ENCODE data around the gene ARHGAP18.
"Not testable (repeated sequence)": the region's sequence is repeated elsewhere in the genome, so short reads cannot be mapped to it uniquely, and the experiment has no call there.

The ARHGAP18 gene

DNA sequence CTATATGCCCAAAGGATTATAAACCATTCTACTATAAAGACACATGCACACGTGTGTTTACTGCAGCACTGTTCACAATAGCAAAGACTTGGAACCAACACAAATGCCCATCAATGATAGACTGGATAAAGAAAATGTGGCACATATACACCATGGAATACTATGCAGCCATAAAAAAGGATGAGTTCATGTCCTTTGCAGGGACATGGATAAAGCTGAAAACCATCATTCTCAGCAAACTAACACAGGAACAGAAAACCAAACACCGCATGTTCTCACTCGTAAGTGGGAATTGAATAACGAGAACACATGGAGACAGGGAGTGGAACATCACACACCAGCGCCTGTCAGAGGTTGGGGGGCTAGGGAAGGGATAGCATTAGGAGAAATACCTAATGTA is 135.4 kb downstream of the ARHGAP18 start:
- DNase-seq, result not testable (repeated sequence)

DNA sequence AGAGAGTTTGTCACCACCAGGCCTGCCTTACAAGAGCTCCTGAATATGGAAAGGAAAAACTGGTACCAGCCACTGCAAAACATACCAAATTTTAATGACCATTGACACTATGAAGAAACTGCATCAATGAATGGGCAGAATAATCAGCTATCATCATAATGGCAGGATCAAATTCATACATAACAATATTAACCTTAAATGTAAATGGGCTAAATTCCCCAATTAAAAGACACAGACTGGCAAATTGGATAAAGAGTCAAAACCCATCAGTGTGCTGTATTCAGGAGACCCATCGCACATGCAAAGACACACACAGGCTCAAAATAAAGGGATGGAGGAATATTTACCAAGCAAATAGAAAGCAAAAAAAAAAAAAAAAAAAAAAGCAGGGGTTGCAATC is 139.0 kb downstream of the ARHGAP18 start:
- DNase-seq, result not testable (repeated sequence)

DNA sequence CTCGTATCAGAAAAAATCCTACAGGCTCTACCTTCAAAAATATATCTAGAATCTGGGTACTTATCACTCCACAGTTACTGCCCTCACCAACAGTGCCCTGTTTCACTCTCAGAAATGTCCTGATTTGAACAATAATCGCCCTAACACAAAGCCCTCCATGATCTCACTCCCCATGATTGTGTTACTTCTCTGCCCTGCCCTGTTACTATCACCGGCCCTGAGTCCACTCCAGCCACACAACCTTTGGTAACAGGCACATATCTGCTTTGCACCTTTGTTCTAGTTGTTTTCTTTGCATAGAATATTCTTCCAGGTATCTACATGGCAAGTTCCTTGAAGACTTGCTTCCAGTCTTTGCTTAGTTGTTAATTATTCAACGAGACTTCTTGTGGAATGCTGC is 142.0 kb downstream of the ARHGAP18 start:
- no peak for DNase-seq

- DNase-seq, result no peak
Measured at GRCh38 chr6:129567374-129567773, 142.6 kb downstream of the ARHGAP18 start.

GRCh38 chr6:129565811-129566210 is 144.2 kb downstream of the ARHGAP18 start:
- no peak for DNase-seq

DNA sequence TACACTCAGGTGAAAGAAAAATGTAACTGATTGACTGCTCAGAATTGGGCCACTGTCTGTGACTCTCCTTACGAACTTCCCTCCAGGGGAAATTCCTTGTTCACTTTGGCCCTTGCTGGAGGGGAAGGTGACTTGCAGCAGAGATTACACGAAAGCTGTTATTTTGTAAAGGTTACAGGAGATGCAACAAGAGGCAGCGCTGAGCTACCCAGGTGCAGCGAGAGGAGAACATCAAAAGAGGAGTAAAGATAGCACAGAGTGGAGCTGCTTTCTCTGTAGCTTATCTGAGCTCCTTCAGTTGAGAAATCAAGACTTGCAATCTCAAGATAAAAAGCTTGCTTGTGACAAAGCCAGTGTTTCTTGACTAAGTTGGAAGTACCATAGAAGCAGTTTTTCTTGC is 144.6 kb downstream of the ARHGAP18 start:
- no peak for DNase-seq

DNA sequence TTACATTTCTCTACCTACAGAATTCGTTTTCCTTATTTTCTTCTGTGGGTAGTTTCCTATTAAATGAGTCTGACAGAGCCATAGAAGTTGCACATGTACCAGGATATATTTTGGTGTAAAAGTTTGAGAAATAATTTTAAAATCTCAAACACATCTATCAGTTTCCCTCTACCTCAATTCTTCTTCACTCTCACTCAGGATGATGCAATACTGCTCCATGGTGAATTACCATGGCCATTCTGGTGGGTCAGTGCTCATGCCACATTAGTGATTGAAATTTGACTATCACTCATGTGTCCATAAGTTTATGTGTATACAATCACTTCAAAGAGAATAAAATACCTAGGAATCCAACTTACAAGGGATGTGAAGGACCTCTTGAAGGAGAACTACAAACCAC is 151.7 kb downstream of the ARHGAP18 start:
- no peak for DNase-seq

DNA sequence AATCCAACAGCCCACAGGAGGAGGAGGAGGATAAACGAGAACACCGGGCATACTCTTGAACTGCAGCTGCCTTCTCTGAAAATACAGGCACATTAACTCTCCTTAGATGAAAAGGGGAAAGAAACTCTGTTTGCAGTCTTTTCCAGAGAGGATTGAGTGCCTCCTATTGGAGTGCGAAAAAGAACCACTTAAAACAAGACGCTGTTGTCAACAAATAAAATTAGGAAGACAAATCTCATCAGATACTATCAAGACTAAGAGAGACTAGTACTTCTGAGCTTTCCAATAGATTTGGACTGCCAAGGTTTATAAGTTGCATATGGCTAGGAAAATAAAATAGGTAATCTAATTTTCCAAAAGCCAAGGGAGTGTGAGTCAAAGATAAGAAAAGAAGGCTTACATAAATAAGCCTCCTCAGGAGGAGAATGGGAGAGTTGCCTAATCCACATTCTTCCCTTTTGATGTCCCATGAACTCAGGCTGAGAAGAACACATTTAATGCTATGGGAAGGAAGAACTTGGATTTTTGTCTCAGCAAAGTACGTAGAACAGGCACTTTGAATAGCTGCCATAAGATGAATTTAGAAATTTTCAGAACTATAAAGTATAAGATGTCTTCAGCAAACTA is 154.7 kb downstream of the ARHGAP18 start:
- no peak for DNase-seq

GRCh38 chr6:129552413-129552812 is 157.6 kb downstream of the ARHGAP18 start:
- DNase-seq, result no peak

GRCh38 chr6:129551486-129551885 is 158.5 kb downstream of the ARHGAP18 start:
- no peak for DNase-seq

DNA sequence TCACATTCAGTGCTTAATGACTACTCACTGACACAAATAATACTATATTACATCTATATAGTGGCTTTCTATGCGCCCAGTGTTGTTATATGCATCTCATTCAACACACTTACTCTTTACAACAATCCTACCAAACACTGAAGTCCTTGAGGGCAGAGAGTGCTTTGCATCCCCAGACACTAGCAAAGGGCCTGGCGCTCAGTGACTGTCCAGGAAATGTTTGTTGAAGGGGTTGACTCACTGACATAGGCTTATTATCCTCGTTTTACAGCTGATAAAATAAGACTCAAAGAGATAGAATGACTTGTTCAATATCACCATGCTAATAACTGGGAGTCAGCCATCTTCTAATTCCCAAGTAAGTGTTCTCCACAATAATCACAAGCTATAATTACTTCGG is 163.3 kb downstream of the ARHGAP18 start:
- no peak for DNase-seq

- no peak for DNase-seq
Measured at GRCh38 chr6:129544892-129545612, 164.9 kb downstream of the ARHGAP18 start.

DNA sequence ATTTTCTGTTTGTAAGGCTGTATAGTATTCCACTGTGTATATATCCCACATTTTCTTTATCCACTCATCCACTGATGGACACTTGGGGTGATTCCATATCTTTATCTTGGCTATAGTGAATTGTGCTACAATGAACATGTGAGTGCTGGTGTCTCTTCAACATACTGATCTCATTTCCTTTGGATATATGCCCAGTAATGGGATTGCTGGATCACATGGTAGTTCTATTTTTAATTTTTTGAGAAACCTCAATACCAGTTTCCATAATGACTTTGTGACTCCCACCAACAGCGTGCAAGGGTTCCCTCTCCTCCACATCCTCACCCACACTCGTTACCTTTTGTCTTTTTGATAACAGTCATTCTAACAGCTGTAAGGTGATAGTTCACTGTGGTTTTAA is 166.0 kb downstream of the ARHGAP18 start:
- DNase-seq, result no peak

DNA sequence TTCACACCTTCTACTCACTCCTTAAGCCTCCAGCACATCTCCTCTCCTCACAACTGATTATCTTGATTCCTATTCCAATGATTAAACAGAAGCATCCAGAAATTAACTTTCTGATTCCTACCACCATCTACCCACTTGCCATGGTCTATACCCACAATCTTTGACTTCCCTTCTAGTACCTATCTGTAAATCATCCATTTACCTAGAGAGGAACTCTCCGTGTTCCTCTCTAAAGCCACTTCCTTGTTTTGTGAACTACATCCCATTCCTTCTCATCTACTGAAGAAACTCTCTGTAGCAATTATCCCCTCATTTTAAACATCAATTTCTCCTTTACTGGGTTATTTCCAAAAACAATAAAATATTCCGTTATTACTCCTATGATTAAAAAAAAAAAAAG is 167.3 kb downstream of the ARHGAP18 start:
- no peak for DNase-seq

- no peak for DNase-seq
Measured at GRCh38 chr6:129539032-129539431, 170.9 kb downstream of the ARHGAP18 start.

DNA sequence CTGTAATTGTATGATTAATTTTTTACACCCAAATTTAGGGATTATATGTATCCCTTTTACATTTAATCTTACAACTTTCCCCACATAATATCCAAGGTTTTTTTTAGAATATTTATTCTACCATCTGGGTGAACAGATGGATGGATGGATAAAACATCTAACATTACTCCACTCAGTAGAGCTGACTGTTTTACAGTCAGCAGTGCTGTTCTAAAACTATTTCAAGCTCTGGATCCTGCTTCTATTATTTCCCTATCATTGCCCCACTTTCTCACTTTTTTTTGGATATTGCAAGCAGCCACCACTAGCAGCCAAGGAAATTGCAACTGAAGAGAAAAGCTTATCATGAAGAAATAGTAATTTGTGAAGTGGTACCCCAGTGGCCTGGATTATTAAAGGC is 173.7 kb downstream of the ARHGAP18 start:
- DNase-seq, result no peak

GRCh38 chr6:129534926-129535325 is 175.1 kb downstream of the ARHGAP18 start:
- DNase-seq, result no peak
